Cardiac muscle cell (in vitro differentiated cells and primary cell): ENCODE results near the gene ATP5MG. TPM values are rescaled to one million over a fixed set of nuclear protein-coding genes. Genes with fewer than 3 reads are reported as not detected.

Experiments used
- DNase-seq, 2 donors: peaks; one replicate each; pipeline versions ENCODE4 v3.0.0 to v3.0.0-alpha.2; 2010 to 2017; ENCODE audit warnings: low read depth in 1 of 2, low spot score in 1 of 2
- H3K27ac ChIP-seq: fragments of 200-600 bp; sonication (generic); 2 replicates; pipeline ENCODE4 v1.5.1; 2016
- H3K27me3 ChIP-seq: fragments of 200-600 bp; sonication (generic); 2 replicates; pipeline ENCODE4 v1.6.0; 2016; ENCODE audit warnings: control low read depth
- H3K36me3 ChIP-seq: fragments of 200-600 bp; sonication (generic); 2 replicates; pipeline ENCODE4 v1.5.1; 2016; ENCODE audit warnings: control low read depth
- H3K4me1 ChIP-seq: fragments of 200-600 bp; sonication (generic); 2 replicates; pipeline ENCODE4 v1.8.1; 2017; ENCODE audit warnings: low read depth, mild to moderate bottlenecking, mixed run types
- H3K4me3 ChIP-seq: fragments of 200-600 bp; sonication (generic); 2 replicates; pipeline ENCODE4 v1.5.1; 2016; ENCODE audit warnings: mild to moderate bottlenecking
- H3K9me3 ChIP-seq: fragments of 200-600 bp; sonication (generic); 2 replicates; pipeline ENCODE4 v1.5.1; 2017; ENCODE audit warnings: low read depth, mild to moderate bottlenecking, control low read depth
- CTCF ChIP-seq: IDR thresholded peaks from 2 replicates; pipeline ENCODE4 v1.5.1; 2012; ENCODE audit warnings: low read depth, mild to moderate bottlenecking, low read length
- polyA plus RNA-seq: library from polyadenylated mRNA; unstranded; fragments of >200 nt; fragmentation: Nextera tagmentation; extraction: Ambion mirVana; gene quantifications from 2 replicates; pipeline ENCODE4 v1.2.1, GENCODE V29; 2016
- total RNA-seq: library from RNA; depleted of rRNA; stranded (reverse); fragments of >200 nt; gene quantifications from 2 replicates; pipeline ENCODE4 v1.2.3, GENCODE V29; 2016

Gene ATP5MG
- total and polyA plus RNA-seq, 2 experiments from 2014 or later = 65.3 to 884 TPM

- peak overlapping the region; percentile 71 for H3K27ac ChIP-seq
- peaks cover 24% of the 10 kb centered on the region for H3K4me1 ChIP-seq
- H3K4me3 ChIP-seq = peak overlapping the region; percentile 99
- H3K27me3 ChIP-seq = no peaks in the 10 kb centered on the region
- no peaks in the 10 kb centered on the region for H3K9me3 ChIP-seq
- DNase-seq = peak; percentile 74 to 86
- H3K36me3 ChIP-seq = no peaks in the 10 kb centered on the region
- TF ChIP-seq CTCF = no peak
These were observed 37.0 kb downstream of the ATP5MG start for GRCh38 chr11:118438314-118438931.

- Histone ChIP-seq H3K4me1 (peaks cover 18% of the 10 kb centered on the region), H3K27ac (no peak overlapping the region), H3K4me3 (no peak overlapping the region), H3K9me3 (no peaks in the 10 kb centered on the region), H3K27me3 (no peaks in the 10 kb centered on the region), H3K36me3 (no peaks in the 10 kb centered on the region)
- TF ChIP-seq CTCF = no peak
- no peak for DNase-seq
These were observed 38.2 kb downstream of the ATP5MG start for GRCh38 chr11:118439646-118440045.

GRCh38 chr11:118441770-118442275, 40.4 kb downstream of the ATP5MG start:
- no peak overlapping the region for H3K4me3 ChIP-seq
- H3K27ac ChIP-seq = no peak overlapping the region
- H3K4me1 ChIP-seq = peaks cover 18% of the 10 kb centered on the region
- DNase-seq = no peak
- no peaks in the 10 kb centered on the region for H3K9me3 ChIP-seq
- no peaks in the 10 kb centered on the region for H3K36me3 ChIP-seq
- no peaks in the 10 kb centered on the region for H3K27me3 ChIP-seq
- no peak for TF ChIP-seq CTCF

- no peak overlapping the region for H3K27ac ChIP-seq
- no peaks in the 10 kb centered on the region for H3K36me3 ChIP-seq
- H3K9me3 ChIP-seq = no peaks in the 10 kb centered on the region
- no peak for DNase-seq
- H3K27me3 ChIP-seq = no peaks in the 10 kb centered on the region
- TF ChIP-seq CTCF = no peak
- H3K4me3 ChIP-seq = no peak overlapping the region
- peaks cover 18% of the 10 kb centered on the region for H3K4me1 ChIP-seq
These were observed 40.9 kb downstream of the ATP5MG start for GRCh38 chr11:118442301-118442700.

GRCh38 chr11:118442908-118443589, 41.6 kb downstream of the ATP5MG start:
- no peak overlapping the region for H3K4me3 ChIP-seq
- DNase-seq = no peak
- no peak overlapping the region for H3K27ac ChIP-seq
- H3K4me1 ChIP-seq = peaks cover 14% of the 10 kb centered on the region
- TF ChIP-seq CTCF = no peak
- no peaks in the 10 kb centered on the region for H3K9me3 ChIP-seq
- H3K36me3 ChIP-seq = no peaks in the 10 kb centered on the region
- H3K27me3 ChIP-seq = no peaks in the 10 kb centered on the region
